ENCODE results near the gene PRKCA.

Gene PRKCA

DNA sequence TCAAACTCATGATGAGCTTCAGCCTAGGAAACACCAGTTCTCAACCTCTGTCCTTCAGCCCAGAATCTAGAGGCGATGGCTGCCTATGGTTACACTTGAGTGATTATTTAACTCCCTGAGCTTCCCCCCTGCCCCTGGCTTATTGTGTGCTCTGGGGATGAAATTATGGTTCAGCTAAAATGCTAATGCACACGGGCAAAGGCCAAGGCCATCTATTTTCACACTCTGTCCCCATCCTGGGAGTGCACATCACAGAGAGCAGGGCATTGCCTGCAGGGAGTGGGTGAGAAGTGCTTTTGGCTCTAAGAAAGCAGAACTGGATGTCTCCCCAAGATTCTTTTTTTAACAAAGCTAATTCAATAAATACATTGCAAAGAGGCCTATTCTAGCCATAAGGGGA is 510.9 kb downstream of the PRKCA start:
- TF ChIP-seq, protein P1, sequence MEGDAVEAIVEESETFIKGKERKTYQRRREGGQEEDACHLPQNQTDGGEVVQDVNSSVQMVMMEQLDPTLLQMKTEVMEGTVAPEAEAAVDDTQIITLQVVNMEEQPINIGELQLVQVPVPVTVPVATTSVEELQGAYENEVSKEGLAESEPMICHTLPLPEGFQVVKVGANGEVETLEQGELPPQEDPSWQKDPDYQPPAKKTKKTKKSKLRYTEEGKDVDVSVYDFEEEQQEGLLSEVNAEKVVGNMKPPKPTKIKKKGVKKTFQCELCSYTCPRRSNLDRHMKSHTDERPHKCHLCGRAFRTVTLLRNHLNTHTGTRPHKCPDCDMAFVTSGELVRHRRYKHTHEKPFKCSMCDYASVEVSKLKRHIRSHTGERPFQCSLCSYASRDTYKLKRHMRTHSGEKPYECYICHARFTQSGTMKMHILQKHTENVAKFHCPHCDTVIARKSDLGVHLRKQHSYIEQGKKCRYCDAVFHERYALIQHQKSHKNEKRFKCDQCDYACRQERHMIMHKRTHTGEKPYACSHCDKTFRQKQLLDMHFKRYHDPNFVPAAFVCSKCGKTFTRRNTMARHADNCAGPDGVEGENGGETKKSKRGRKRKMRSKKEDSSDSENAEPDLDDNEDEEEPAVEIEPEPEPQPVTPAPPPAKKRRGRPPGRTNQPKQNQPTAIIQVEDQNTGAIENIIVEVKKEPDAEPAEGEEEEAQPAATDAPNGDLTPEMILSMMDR (IDR thresholded peaks at IDR 0.05; ENCODE audit: control insufficient read depth, extremely low read depth, insufficient read depth) = no peak
- DNase-seq (ENCODE audit: low read depth) = no peak
- H3K4me3 ChIP-seq (ENCODE audit: low read depth, low read length) = no peak overlapping the region

DNA sequence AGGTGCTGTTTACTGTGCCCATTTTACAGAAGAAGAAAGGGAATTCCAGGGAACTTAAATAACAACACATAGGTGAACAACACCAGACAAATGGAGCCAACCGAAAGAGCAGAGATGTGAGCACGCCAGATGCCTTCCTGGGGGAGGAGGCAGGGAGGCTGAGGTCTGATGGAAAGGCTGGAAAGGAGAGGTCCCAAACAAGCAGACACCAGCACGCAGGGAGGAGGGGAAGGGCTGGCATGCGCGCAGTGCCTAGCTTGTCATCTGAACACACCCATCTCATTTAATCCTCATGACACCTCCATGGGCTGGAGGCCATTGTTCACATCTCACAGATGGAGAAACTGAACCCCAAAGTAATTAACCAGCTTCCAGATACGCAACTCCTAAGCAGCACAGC is 511.6 kb downstream of the PRKCA start:
- no peak overlapping the region for H3K4me3 ChIP-seq (ENCODE audit: low read depth, low read length)
- TF ChIP-seq, protein P1 (IDR thresholded peaks at IDR 0.05; ENCODE audit: control insufficient read depth, extremely low read depth, insufficient read depth) = no peak
- DNase-seq (ENCODE audit: low read depth) = no peak

DNA sequence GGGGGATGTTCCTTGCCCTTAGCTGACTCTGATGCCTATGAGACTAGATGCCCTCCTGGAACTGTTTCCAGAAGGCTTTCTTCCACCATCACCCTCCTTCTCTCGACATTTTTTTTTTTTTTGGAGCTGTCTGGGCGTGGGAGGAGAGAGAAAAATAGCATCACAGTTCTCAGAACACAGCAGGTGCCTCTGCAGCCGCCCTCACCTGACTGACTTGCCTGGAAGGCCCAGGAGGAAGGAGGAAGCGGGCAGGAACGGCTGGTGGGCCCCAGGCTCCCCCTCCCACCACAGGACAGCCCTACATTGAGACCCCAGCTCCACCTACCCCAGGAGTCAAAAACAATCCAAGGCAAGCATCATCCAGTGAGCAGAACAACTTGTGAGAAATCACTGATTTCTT is 512.2 kb downstream of the PRKCA start:
- DNase-seq (ENCODE audit: low read depth) = no peak
- no peak overlapping the region for H3K4me3 ChIP-seq (ENCODE audit: low read depth, low read length)
- TF ChIP-seq, protein P1 (IDR thresholded peaks at IDR 0.05; ENCODE audit: control insufficient read depth, extremely low read depth, insufficient read depth) = no peak

DNA sequence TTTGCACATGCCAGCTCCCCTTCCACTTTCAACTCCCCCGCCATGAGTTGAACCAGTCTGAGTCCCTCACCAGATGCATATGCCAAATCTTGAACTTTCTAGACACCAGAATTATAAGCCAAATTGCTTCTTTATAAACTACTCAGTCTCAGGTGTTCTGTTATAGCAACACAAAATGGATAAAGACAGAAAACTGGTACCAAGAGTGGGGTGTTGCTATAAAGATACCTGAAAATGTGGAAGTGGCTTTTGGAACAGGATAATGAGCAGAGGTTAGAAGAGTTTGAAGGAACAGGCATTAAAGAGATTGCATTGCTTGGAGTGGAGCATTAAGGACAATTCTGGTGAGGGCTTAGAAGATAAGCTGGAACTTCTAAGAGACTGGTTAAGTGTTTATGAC is 515.3 kb downstream of the PRKCA start:
- H3K4me3 ChIP-seq (ENCODE audit: low read depth, low read length) = no peak overlapping the region
- DNase-seq (ENCODE audit: low read depth) = no peak
- TF ChIP-seq, protein P1 (IDR thresholded peaks at IDR 0.05; ENCODE audit: control insufficient read depth, extremely low read depth, insufficient read depth) = no peak

DNA sequence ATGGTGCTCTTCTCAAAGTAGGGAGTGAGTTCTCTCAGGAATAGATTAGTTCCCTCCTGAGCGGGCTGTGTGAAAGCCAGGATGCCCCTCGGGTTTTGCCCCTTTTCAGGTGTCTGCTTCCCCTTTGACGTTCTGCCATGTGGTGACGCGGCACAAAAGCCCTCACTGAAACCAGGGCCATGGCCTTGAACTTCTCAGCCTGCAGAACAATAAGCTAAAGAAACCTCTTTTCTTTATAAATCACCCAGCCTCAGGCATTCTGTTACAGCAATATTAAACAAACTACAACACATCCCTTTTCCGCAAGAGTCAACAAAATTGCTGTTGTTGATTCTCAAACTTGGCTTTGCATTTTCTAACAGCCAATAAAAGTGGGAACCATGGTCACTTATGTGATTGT is 517.1 kb downstream of the PRKCA start:
- no peak for DNase-seq (ENCODE audit: low read depth)
- TF ChIP-seq, protein P1 (IDR thresholded peaks at IDR 0.05; ENCODE audit: control insufficient read depth, extremely low read depth, insufficient read depth) = no peak
- no peak overlapping the region for H3K4me3 ChIP-seq (ENCODE audit: low read depth, low read length)

DNA sequence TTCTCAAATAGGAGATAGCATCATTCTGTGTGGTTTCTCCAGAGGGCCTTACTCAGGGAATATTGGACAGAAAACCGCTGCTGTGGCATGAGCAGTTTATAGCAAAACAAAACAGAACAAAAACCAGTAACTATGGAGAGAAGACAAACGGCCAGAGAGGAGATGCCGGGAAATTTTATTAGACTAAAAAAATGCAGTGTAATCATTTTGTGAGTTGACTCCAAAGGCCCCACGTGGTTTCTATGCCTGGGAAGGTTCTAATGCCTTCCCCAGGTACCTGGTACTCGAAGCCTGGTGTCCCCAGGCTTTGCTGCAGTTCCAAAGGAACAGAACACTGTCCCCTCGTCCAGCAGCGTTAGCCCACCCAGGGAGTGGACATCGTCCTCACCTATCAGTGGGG is 519.6 kb downstream of the PRKCA start:
- no peak overlapping the region for H3K4me3 ChIP-seq (ENCODE audit: low read depth, low read length)
- no peak for DNase-seq (ENCODE audit: low read depth)
- TF ChIP-seq, protein P1 (IDR thresholded peaks at IDR 0.05; ENCODE audit: control insufficient read depth, extremely low read depth, insufficient read depth) = no peak

DNA sequence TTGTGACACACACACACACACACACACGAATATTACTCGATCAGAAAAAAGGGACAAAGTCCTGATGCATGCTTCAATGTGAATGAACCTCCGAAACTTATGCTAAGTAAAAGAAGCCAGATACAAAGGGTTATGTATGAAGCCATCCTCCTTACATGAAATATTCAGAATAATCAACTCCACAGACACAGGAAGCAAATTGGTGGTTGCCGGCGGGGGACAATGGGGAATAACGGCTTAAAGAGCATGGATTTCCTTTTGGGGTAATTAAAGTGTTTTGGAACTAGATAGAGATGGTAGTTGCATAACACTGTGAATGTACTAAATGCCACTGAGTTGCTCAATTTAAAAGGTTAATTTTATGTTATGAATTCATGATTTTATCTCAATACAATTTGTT is 524.4 kb downstream of the PRKCA start:
- TF ChIP-seq, protein P1 (IDR thresholded peaks at IDR 0.05; ENCODE audit: control insufficient read depth, extremely low read depth, insufficient read depth) = no peak
- H3K4me3 ChIP-seq (ENCODE audit: low read depth, low read length) = no peak overlapping the region
- no peak for DNase-seq (ENCODE audit: low read depth)
